Esophagus (tissue), 2 donors: ENCODE data around the gene HDGFL2. TPM values are rescaled to one million over a fixed set of nuclear protein-coding genes. Genes with fewer than 3 reads are reported as not detected.

ENCODE experiments used
- H3K27ac ChIP-seq, 2 donors: one replicate each; pipeline ENCODE4 v1.5.1; 2013; ENCODE audit warnings: low read depth in 2 of 2, mild to moderate bottlenecking in 2 of 2, inconsistent platforms in 1 of 2, low read length in 1 of 2, moderate library complexity in 1 of 2
- H3K27me3 ChIP-seq, 2 donors: one replicate each; pipeline ENCODE4 v1.6.1; 2013; ENCODE audit warnings: low read length in 2 of 2, control low read depth in 1 of 2, mild to moderate bottlenecking in 1 of 2; ENCODE audit not compliant: insufficient read depth in 2 of 2, control insufficient read depth in 1 of 2
- H3K36me3 ChIP-seq, 2 donors: one replicate each; pipeline ENCODE4 v1.6.1; 2013; ENCODE audit warnings: low read length in 1 of 2; ENCODE audit not compliant: control insufficient read depth in 2 of 2, insufficient read depth in 2 of 2
- H3K4me1 ChIP-seq, 2 donors: one replicate each; pipeline ENCODE4 v1.6.1; 2013; ENCODE audit warnings: low read length in 1 of 2; ENCODE audit not compliant: control insufficient read depth in 2 of 2, insufficient read depth in 2 of 2
- H3K4me3 ChIP-seq, 2 donors: one replicate each; pipeline ENCODE4 v1.5.1; 2013; ENCODE audit warnings: low read length in 2 of 2, mild to moderate bottlenecking in 2 of 2, low read depth in 1 of 2, moderate library complexity in 1 of 2
- H3K9me3 ChIP-seq, 2 donors: one replicate each; pipeline ENCODE4 v1.6.1; 2013; ENCODE audit warnings: mild to moderate bottlenecking in 2 of 2, low read depth in 1 of 2, low read length in 1 of 2, moderate library complexity in 1 of 2; ENCODE audit not compliant: control insufficient read depth in 2 of 2, insufficient read depth in 1 of 2
- WGBS, 2 donors: extraction: QIAGEN DNeasy Blood & Tissue Kit; methylation state at CpG; one replicate each; pipeline ENCODE4 v1.1.7; 2013; 5-methylcytosine and 5-hydroxymethylcytosine counted together
- polyA plus RNA-seq, 2 donors: library from polyadenylated mRNA; stranded (reverse); fragments of 200-250 nt; gene quantifications; one replicate each; pipeline ENCODE4 v1.2.3, GENCODE V29; 2013
- donor health status: healthy with polysubstance abuse.
- donor health status: Bipolar disorder and iron deficiency.

HDGFL2 gene
- polyA plus RNA-seq, 2 donors = 23.3 to 57.5 TPM

DNA sequence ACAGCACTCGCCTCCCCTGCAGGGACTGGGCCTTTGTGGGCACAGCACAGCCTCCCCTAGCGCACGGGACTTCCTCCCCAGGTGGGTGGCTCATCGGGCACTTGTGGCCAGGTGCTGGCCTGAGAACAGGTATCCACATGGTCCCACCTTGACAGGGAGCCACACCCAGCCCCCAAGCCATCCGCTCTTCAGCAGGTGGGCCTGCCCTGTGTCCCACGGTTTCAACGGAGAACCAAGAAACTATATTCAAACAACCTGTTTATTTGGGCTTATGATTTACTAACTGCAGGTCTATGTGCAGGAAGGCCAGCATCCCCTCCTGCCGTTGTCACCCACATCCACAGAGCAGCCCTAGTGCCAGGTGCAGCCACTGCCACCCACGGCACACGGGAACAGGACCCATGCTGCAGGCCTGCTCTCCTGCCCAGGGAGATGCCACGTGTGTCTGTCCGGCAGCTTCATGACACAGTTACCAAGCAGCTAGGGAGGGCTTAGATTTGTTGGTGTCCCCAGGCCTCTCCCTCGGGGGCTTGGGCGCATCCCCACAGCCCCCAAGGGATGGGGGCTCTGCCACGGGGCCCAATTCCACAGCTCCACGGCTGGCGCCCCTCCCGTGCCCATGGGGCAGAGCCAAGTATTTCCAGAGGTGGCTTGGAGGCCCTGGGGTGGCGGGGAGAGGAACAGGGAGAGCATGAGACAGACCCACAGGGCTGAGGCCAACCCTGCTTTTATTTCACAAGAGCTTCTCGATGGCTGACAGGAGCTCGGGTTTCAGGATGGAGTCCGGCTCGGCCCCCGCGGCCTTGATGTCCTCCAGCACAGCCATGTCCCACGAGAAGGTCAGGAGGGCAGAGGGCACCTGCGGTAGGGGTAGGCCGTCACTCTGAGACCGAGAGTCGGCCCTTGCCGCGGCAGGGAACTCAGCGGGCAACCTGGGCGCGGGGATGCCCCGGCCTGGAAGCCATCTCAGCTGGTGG is 27.0 kb upstream of the HDGFL2 start:
- Histone ChIP-seq H3K36me3 (peaks cover 13 to 42% of the 10 kb centered on the region in 2 donors), H3K9me3 (no peaks in the 10 kb centered on the region), H3K27me3 (no peaks in the 10 kb centered on the region), H3K27ac (no peak overlapping the region), H3K4me3 (no peak overlapping the region), H3K4me1 (peaks cover 0 to 4% of the 10 kb centered on the region in 2 donors)
- WGBS, 2 donors = 77 to 83% methylated on average over 36 of the region's 36 CpGs

DNA sequence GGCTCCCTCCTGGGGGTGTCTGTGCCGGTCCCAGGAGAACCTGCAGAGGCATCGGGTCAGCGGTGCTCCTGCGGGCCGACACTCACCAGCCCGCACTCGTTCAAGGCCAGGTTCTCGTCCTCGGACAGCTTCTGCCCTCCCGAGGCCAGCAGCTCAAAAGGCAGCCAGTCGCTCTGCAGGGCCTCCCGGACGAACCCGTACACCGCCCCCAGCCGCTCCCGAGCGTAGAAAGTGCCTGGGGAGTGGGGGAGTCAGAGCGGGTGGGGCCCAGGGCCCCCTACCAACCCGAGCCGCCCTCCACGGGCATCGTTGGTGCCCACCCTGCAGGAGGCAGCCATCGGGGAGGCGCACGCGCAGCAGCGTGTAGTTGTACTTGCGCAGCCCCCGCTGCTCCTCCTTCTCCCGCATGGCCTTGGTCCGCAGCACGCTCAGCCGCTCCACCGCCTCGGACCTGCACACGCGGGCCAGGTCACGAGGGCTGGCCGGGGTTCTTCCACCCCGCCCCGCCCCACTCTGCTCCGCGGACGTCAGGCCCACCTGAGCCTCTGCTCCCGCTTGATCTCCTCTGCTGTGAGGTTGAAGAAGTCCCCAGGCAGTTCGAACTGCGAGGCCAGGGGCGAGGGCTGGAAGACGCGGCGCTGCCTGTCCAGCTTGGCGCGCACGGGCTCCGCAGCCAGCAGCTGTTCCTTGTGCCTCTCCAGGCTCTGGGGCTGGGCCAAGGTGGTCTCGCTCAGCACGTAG is 26.0 kb upstream of the HDGFL2 start:
- no peak overlapping the region for H3K27ac ChIP-seq
- no peaks in the 10 kb centered on the region for H3K27me3 ChIP-seq
- H3K4me1 ChIP-seq = peaks cover 0 to 4% of the 10 kb centered on the region in 2 donors
- WGBS, 2 donors = 92 to 95% methylated on average over 52 to 58 of the region's 58 CpGs
- no peak overlapping the region for H3K4me3 ChIP-seq
- H3K36me3 ChIP-seq = peaks cover 13 to 42% of the 10 kb centered on the region in 2 donors
- no peaks in the 10 kb centered on the region for H3K9me3 ChIP-seq

DNA sequence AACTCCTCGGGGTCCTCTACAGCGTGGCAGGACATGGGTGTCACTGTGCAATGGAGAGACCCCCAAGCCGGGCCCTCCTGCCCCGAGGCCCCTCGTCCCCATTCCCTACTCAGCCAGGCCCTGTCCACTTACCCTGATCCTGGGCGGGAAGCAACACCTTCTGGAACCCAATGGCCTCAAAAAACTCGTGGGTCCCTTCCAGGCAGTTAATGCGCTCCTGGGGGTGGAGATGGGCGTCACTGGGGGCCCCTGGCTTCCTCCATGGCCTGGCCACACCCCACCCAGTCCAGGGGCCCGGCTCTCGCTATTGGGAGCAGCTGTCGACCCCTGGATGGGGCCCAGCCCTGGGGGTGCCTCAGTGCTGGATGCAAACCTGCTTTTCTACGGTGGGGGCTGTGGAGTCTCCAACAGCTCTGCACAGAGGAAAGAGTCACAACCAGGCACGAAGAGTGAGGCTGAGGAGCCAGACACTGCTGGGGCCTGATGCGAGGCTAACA is 25.3 kb upstream of the HDGFL2 start:
- 82 to 84% methylated on average over 15 of the region's 15 CpGs for WGBS, 2 donors
- peaks cover 0 to 4% of the 10 kb centered on the region in 2 donors for H3K4me1 ChIP-seq
- H3K27ac ChIP-seq = no peak overlapping the region
- H3K36me3 ChIP-seq = peaks cover 13 to 45% of the 10 kb centered on the region in 2 donors
- H3K4me3 ChIP-seq = no peak overlapping the region
- no peaks in the 10 kb centered on the region for H3K27me3 ChIP-seq
- no peaks in the 10 kb centered on the region for H3K9me3 ChIP-seq

DNA sequence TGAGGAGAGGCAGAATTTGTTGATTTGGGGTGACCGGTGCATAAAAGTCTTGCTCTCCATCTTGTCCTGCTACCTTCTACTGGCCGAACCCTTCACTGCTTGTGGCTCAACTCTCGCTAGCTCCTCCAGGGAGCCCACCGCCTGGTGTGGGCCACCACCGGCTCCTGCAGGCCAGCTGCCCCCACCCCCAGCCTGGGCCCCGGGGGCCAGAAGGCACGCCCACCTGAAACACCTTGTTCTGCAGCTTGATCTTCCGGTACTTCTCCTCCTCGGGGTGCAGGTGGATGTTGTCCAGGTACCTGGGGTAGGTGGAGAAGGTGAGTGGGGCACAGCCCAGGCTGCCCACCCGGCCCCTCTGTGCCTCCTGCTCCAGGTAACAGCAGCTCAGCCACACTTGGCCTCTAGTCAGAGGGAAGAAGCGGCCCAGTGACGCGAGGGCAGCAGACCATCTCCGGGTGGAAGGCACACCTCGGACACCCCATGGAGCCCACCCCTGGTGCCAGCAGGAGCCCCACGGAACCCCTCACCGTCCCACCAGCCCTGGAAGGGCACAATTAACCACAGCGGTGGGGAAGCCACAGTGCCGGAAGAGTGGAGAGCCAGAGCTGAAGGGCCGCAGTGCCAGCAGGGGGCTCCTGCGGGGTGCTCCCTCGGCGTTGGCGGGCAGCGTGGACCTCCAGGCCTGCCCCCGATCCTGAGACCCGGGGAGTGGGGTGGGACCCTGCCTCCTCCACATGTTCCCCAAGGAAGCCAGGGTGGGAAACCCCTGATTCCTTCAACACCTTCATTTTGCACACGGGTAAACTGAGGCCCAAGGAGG is 24.6 kb upstream of the HDGFL2 start:
- Histone ChIP-seq H3K36me3 (peaks cover 13 to 51% of the 10 kb centered on the region in 2 donors), H3K4me1 (peaks cover 0 to 4% of the 10 kb centered on the region in 2 donors), H3K27ac (no peak overlapping the region), H3K9me3 (no peaks in the 10 kb centered on the region), H3K27me3 (no peaks in the 10 kb centered on the region), H3K4me3 (no peak overlapping the region)
- WGBS, 2 donors = 84 to 86% methylated on average over 28 of the region's 28 CpGs

DNA sequence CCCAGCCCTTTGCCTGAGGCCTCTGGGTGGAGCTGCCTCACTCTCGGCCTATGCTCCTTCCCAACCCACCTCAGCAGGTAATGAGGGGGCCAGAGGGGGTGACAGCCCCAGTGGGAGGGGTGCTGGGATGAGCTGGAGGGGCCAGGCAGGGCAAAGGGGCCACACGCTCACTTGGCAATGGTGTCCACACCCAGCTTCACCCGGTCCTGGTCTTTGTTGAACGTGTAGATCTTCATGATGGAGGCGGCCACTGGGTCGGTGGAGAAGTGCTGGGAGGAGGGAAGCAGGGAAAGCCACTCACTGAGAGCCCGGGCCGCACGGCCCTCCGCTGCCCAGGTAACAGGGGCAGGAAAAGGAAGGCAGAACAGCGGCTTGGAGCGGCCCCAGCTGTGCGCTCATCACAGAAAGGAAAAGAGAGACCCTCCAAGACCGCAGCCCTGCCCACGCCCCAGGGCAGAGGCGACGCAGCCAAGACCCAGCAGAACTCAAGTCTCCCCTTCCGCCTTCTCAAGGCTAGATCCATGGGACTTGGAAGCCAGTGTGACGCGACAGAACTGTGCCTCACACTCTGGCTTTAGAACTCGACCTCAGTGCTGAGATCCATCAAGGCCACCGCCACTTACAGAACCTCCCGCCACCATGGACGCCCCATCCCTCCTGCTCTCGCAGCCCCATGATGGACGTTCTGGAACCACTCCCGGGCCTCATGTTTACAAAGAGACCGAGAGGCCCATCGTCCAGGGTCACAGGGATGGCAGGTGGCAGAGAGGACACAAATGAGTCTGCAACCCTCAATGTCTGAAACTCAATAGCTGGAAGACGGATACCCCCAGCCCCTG is 23.7 kb upstream of the HDGFL2 start:
- WGBS, 2 donors = 60 to 64% methylated on average over 29 to 30 of the region's 30 CpGs
- H3K27me3 ChIP-seq = no peaks in the 10 kb centered on the region
- H3K36me3 ChIP-seq = peaks cover 13 to 59% of the 10 kb centered on the region in 2 donors
- peak overlapping the region; percentile 52 to 73 for H3K27ac ChIP-seq
- no peak overlapping the region for H3K4me3 ChIP-seq
- H3K9me3 ChIP-seq = no peaks in the 10 kb centered on the region
- peaks cover 0 to 4% of the 10 kb centered on the region in 2 donors for H3K4me1 ChIP-seq

DNA sequence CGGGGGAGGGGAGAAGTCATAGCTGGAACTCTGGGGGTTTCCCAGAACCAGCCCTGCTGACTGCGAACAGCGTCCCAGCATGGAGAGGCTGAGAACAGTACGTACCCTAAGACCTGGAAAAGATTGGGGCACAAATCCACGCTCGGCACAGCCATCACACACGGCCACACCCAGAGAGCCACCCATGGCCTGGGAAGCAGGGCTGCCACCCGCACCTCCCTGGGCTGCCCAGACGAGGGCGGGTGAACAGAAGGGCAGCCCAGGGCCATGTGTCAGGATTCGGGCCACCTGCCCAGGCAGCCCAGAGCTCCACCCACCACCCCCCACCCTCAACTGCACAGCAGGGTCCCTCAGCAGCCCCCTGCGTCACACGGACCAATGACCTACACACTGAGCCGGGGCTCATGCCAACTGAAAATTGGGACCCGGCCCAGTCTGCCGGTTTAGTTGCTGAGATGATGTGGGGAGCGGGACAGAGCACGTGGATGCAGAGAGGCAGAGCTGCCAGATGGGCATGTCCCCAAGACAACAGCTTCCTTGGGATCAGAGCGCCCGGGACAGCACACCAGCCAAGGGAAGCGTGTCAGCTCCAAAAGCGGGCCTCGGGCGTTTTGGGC is 23.0 kb upstream of the HDGFL2 start:
- Histone ChIP-seq H3K36me3 (peaks cover 13 to 63% of the 10 kb centered on the region in 2 donors), H3K4me3 (no peak overlapping the region), H3K4me1 (peaks cover 0 to 4% of the 10 kb centered on the region in 2 donors), H3K27me3 (no peaks in the 10 kb centered on the region), H3K27ac (peak overlapping the region; percentile 58 to 73), H3K9me3 (no peaks in the 10 kb centered on the region)
- WGBS, 2 donors = 48 to 57% methylated on average over 24 of the region's 24 CpGs

DNA sequence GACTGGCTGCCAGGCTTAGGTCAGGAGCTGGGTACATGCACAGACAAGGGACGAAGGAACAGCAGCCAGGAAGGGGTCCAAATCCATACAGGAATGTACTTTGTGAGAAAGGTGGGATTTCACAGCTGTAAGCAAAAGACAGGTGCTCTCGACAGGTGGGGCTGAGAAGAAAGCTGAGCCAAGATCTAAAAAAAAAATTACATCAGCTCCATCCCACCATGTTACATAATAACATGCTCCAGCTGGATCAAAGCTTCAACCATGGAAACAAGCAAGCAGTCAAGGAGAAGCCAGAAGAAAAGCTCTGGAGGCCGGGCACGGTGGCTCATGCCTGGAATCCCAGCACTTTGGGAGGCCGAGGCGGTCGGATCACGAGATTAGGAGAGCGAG is 22.5 kb upstream of the HDGFL2 start:
- H3K27ac ChIP-seq = peak overlapping the region; percentile 4 to 73
- peaks cover 13 to 66% of the 10 kb centered on the region in 2 donors for H3K36me3 ChIP-seq
- no peaks in the 10 kb centered on the region for H3K27me3 ChIP-seq
- no peak overlapping the region for H3K4me3 ChIP-seq
- 49 to 61% methylated on average over 9 of the region's 9 CpGs for WGBS, 2 donors
- peaks cover 0 to 8% of the 10 kb centered on the region in 2 donors for H3K4me1 ChIP-seq
- no peaks in the 10 kb centered on the region for H3K9me3 ChIP-seq

DNA sequence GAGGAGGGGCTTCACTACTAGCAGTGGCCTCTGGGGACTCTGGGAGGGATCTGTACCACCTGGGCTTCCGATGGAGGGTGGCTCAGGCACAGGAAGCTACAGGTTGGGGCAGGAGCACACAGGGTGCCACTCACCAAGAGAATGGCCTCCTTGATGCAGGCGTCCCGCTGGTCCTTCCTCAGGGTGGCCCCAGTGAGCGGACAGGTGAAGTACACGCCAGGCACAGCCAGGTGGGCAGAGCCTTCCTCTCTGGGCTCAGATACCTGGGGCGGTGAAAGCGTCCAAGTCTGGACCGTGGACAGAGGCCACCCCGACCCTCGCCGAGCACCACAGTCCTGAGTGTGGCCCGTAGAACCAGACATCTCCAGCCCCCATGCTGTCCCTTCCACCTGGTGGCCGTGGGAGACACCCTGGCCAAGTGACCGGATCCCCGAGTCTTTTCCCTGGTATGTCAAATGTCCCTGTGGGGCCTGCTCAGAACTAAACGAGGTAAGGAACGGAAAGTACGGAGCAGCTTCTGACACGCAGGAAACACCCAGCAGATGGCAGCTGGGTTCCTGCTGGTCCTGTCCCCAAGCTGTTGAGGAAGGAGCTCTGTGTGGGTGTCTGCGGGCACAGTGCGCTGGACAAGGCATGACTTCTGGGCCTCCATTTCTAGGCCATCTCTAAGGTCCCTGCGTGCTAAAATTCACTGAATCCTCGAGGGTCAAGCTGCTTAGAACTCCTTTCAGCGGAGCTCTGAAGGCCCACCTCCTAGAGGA is 19.7 kb upstream of the HDGFL2 start:
- H3K4me1 ChIP-seq = peaks cover 6 to 25% of the 10 kb centered on the region in 2 donors
- H3K36me3 ChIP-seq = peaks cover 3 to 39% of the 10 kb centered on the region in 2 donors
- WGBS, 2 donors = 89 to 91% methylated on average over 24 of the region's 24 CpGs
- H3K4me3 ChIP-seq = no peak overlapping the region
- H3K9me3 ChIP-seq = no peaks in the 10 kb centered on the region
- H3K27ac ChIP-seq = no peak overlapping the region
- no peaks in the 10 kb centered on the region for H3K27me3 ChIP-seq
